GM21529 (cell line): Measurements from ENCODE around the gene NCAM1.

ENCODE experiments used
- ATAC-seq: cut with Tn5 transposase; IDR thresholded peaks from one replicate; pipeline ENCODE4 v1.9.1; 2021; ENCODE audit not compliant: unreplicated experiment

Gene NCAM1

GRCh38 chr11:113166280-113166679 lies 205.1 kb downstream of the NCAM1 start:
- no peak for ATAC-seq

- ATAC-seq: no peak
These were observed 206.4 kb downstream of the NCAM1 start for GRCh38 chr11:113167599-113167998.

- no peak for ATAC-seq
These were observed 207.4 kb downstream of the NCAM1 start for GRCh38 chr11:113168354-113169342.

GRCh38 chr11:113172382-113172951 lies 211.2 kb downstream of the NCAM1 start:
- no peak for ATAC-seq

- no peak for ATAC-seq
These were observed 211.9 kb downstream of the NCAM1 start for GRCh38 chr11:113173126-113173525.

- no peak for ATAC-seq
These were observed 213.7 kb downstream of the NCAM1 start for GRCh38 chr11:113174882-113175281.

GRCh38 chr11:113176599-113177360 lies 215.6 kb downstream of the NCAM1 start:
- no peak for ATAC-seq

- ATAC-seq: no peak
These were observed 216.5 kb downstream of the NCAM1 start for GRCh38 chr11:113177671-113178070.

GRCh38 chr11:113178381-113179070 lies 217.3 kb downstream of the NCAM1 start:
- no peak for ATAC-seq

GRCh38 chr11:113179181-113179704 lies 218.0 kb downstream of the NCAM1 start:
- no peak for ATAC-seq

- ATAC-seq: no peak
These were observed 219.9 kb downstream of the NCAM1 start for GRCh38 chr11:113181094-113181493.

GRCh38 chr11:113182288-113182687 lies 221.1 kb downstream of the NCAM1 start:
- no peak for ATAC-seq

- ATAC-seq: no peak
These were observed 223.3 kb downstream of the NCAM1 start for GRCh38 chr11:113184498-113184897.

- peak; percentile 59 for ATAC-seq
These were observed 227.2 kb downstream of the NCAM1 start for GRCh38 chr11:113188371-113188834.

- no peak for ATAC-seq
These were observed 228.9 kb downstream of the NCAM1 start for GRCh38 chr11:113189909-113190667.

- ATAC-seq: no peak
These were observed 231.1 kb downstream of the NCAM1 start for GRCh38 chr11:113192121-113192925.

GRCh38 chr11:113193016-113193415 lies 231.8 kb downstream of the NCAM1 start:
- ATAC-seq: no peak

- no peak for ATAC-seq
These were observed 232.7 kb downstream of the NCAM1 start for GRCh38 chr11:113193946-113194345.

GRCh38 chr11:113195728-113196127 lies 234.5 kb downstream of the NCAM1 start:
- ATAC-seq: no peak
